ENCODE data around the gene S100Z. TPM values are rescaled to one million over a fixed set of nuclear protein-coding genes. Genes with fewer than 3 reads are reported as not detected.

S100Z gene
- total and polyA plus RNA-seq, 7 donors: 0.25 to 0.69 (median 0.60) TPM; not detected in 4

- no peaks in the 10 kb centered on the region for H3K9me3 ChIP-seq
- H3K36me3 ChIP-seq: no peaks in the 10 kb centered on the region
- H3K27me3 ChIP-seq: no peaks in the 10 kb centered on the region
- no peaks in the 10 kb centered on the region for H3K4me1 ChIP-seq
- H3K27ac ChIP-seq: no peak overlapping the region
- H3K4me3 ChIP-seq: no peak overlapping the region
- DNase-seq: no peak
- no peak for TF ChIP-seq CTCF (IDR thresholded peaks at IDR 0.05)
- TF ChIP-seq POLR2AphosphoS5 (IDR thresholded peaks at IDR 0.05): no peak
- TF ChIP-seq POLR2A (IDR thresholded peaks at IDR 0.05): no peak
- TF ChIP-seq EP300 (IDR thresholded peaks at IDR 0.05): no peak
- WGBS, 2 donors: 58 to 69% methylated on average over 6 of the region's 6 CpGs
- intact Hi-C loops (cut with DNase I): no loop called here
Measured at GRCh38 chr5:76926329-76927105, 76.7 kb downstream of the S100Z start.

GRCh38 chr5:76927961-76928360, 78.1 kb downstream of the S100Z start:
- no peaks in the 10 kb centered on the region for H3K4me1 ChIP-seq

GRCh38 chr5:76930083-76930482, 80.3 kb downstream of the S100Z start:
- no peaks in the 10 kb centered on the region for H3K4me1 ChIP-seq
- intact Hi-C loops (cut with DNase I): no loop called here
- H3K36me3 ChIP-seq: no peaks in the 10 kb centered on the region
- no peaks in the 10 kb centered on the region for H3K27me3 ChIP-seq
- no peak for DNase-seq
- H3K4me3 ChIP-seq: no peak overlapping the region
- H3K9me3 ChIP-seq: no peaks in the 10 kb centered on the region
- 73 to 87% methylated on average over 4 of the region's 4 CpGs for WGBS, 2 donors
- no peak overlapping the region for H3K27ac ChIP-seq
- TF ChIP-seq EP300 (IDR thresholded peaks at IDR 0.05): no peak
- no peak for TF ChIP-seq POLR2A (IDR thresholded peaks at IDR 0.05)
- no peak for TF ChIP-seq CTCF (IDR thresholded peaks at IDR 0.05)
- no peak for TF ChIP-seq POLR2AphosphoS5 (IDR thresholded peaks at IDR 0.05)

More at GRCh38 chr5:76927961-76928360, 78.1 kb downstream of the S100Z start:
- TF ChIP-seq POLR2AphosphoS5 (IDR thresholded peaks at IDR 0.05): no peak
- no peak for TF ChIP-seq POLR2A (IDR thresholded peaks at IDR 0.05)
- no peak for TF ChIP-seq CTCF (IDR thresholded peaks at IDR 0.05)
- no peak for TF ChIP-seq EP300 (IDR thresholded peaks at IDR 0.05)
- H3K27ac ChIP-seq: no peak overlapping the region
- intact Hi-C loops (cut with DNase I): no loop called here
- H3K36me3 ChIP-seq: no peaks in the 10 kb centered on the region
- no peak for DNase-seq
- 68 to 87% methylated on average over 4 of the region's 4 CpGs for WGBS, 2 donors
- no peaks in the 10 kb centered on the region for H3K27me3 ChIP-seq
- H3K4me3 ChIP-seq: no peak overlapping the region
- H3K9me3 ChIP-seq: no peaks in the 10 kb centered on the region

GRCh38 chr5:76938177-76938576, 88.4 kb downstream of the S100Z start:
- Histone ChIP-seq H3K4me1 (no peaks in the 10 kb centered on the region), H3K36me3 (no peaks in the 10 kb centered on the region), H3K4me3 (no peak overlapping the region), H3K9me3 (no peaks in the 10 kb centered on the region), H3K27ac (no peak overlapping the region), H3K27me3 (no peaks in the 10 kb centered on the region)
- no peak for DNase-seq
- intact Hi-C loops (cut with DNase I): no loop called here
- no peak for TF ChIP-seq EP300 (IDR thresholded peaks at IDR 0.05)
- TF ChIP-seq CTCF (IDR thresholded peaks at IDR 0.05): no peak
- no peak for TF ChIP-seq POLR2AphosphoS5 (IDR thresholded peaks at IDR 0.05)
- TF ChIP-seq POLR2A (IDR thresholded peaks at IDR 0.05): no peak

GRCh38 chr5:76941000-76941399, 91.2 kb downstream of the S100Z start:
- Histone ChIP-seq H3K27me3 (no peaks in the 10 kb centered on the region), H3K9me3 (no peaks in the 10 kb centered on the region), H3K4me3 (no peak overlapping the region), H3K36me3 (no peaks in the 10 kb centered on the region), H3K27ac (no peak overlapping the region), H3K4me1 (no peaks in the 10 kb centered on the region)
- no peak for DNase-seq
- WGBS, 2 donors: 78 to 87% methylated on average over 4 of the region's 4 CpGs
- TF ChIP-seq CTCF (IDR thresholded peaks at IDR 0.05): no peak
- TF ChIP-seq POLR2A (IDR thresholded peaks at IDR 0.05): no peak
- no peak for TF ChIP-seq EP300 (IDR thresholded peaks at IDR 0.05)
- TF ChIP-seq POLR2AphosphoS5 (IDR thresholded peaks at IDR 0.05): no peak
- intact Hi-C loops (cut with DNase I): no loop called here
